Endothelial cell of umbilical vein (primary cell): ENCODE data around the gene SPAG9. TPM values are rescaled to one million over a fixed set of nuclear protein-coding genes. Genes with fewer than 3 reads are reported as not detected.

ENCODE experiments used
- BruUV-seq: library from RNA; stranded (reverse); fragments of 400-500 nt; replicated peaks from 2 replicates; lab custom pipeline; 2021; lab: Mats Ljungman, UMichigan
- CTCF ChIA-PET: fragments of 300-600, 350-600 bp; sonication (Branson Sonifier 250); formaldehyde crosslinking; loops from one replicate; lab custom pipeline; 2021; ENCODE audit warnings: antibody characterized with exemption, inconsistent platforms; lab: Charles Lee
- POLR2A ChIA-PET: fragments of 300-600, 350-600 bp; sonication (Branson Sonifier 250); formaldehyde crosslinking; loops from one replicate; lab custom pipeline; 2021; ENCODE audit warnings: antibody characterized with exemption, inconsistent platforms; lab: Charles Lee
- DNase-seq: peaks from one replicate; pipeline ENCODE4 v3.0.0-alpha.2; 2011; ENCODE audit warnings: low read depth, low spot score
- FAIRE-seq: peaks from 2 replicates; lab custom pipeline; 2011; peaks lifted over from hg19 to GRCh38; lab: Jason Lieb, UNC
- H2AFZ ChIP-seq: 2 replicates; pipeline ENCODE4 v1.6.0; 2012; ENCODE audit warnings: low read depth, low read length, control low read depth, inconsistent platforms
- H3K27ac ChIP-seq: 2 replicates; pipeline ENCODE4 v1.5.1; 2011; ENCODE audit warnings: low read depth, mild to moderate bottlenecking, control low read depth, low read length, moderate library complexity; ENCODE audit not compliant: insufficient read depth
- H3K27me3 ChIP-seq, 2 experiments: 2 replicates each; pipeline versions ENCODE4 v1.6.0 to v1.6.1; 2011; ENCODE audit warnings: low read length in 2 of 2, mixed read lengths in 1 of 2; ENCODE audit not compliant: control insufficient read depth in 2 of 2, insufficient read depth in 2 of 2
- H3K36me3 ChIP-seq, 2 experiments: 2 replicates in 1 of 2; 3 replicates in 1 of 2; pipeline ENCODE4 v1.5.1; 2011; ENCODE audit warnings: low read length in 2 of 2, mild to moderate bottlenecking in 1 of 2, moderate library complexity in 1 of 2; ENCODE audit not compliant: control insufficient read depth in 2 of 2, insufficient read depth in 2 of 2; ENCODE audit errors: extremely low read depth in 1 of 2
- H3K4me1 ChIP-seq: 3 replicates; pipeline ENCODE4 v1.5.1; 2011; ENCODE audit warnings: mild to moderate bottlenecking, low read length; ENCODE audit not compliant: control insufficient read depth, insufficient read depth; ENCODE audit errors: extremely low read depth
- H3K4me2 ChIP-seq: 2 replicates; pipeline ENCODE4 v1.6.1; 2011; ENCODE audit warnings: low read length, control low read depth, mixed read lengths; ENCODE audit not compliant: insufficient read depth
- H3K4me3 ChIP-seq, 3 experiments: fragments of 200-600 bp in 1 of 3; sonication (generic), shearing (Covaris generic) in 1 of 3; replicated peaks in 1 of 3; 2 replicates each; pipeline ENCODE4 v1.5.1; 2011 to 2016; ENCODE audit warnings: control low read depth in 3 of 3, low read length in 3 of 3, mild to moderate bottlenecking in 2 of 3, inconsistent platforms in 1 of 3, low read depth in 1 of 3, moderate library complexity in 1 of 3; ENCODE audit not compliant: insufficient read depth in 1 of 3
- H3K79me2 ChIP-seq: 2 replicates; pipeline ENCODE4 v1.6.0; 2012; ENCODE audit warnings: low read length, inconsistent platforms; ENCODE audit not compliant: control insufficient read depth, insufficient read depth
- H3K9ac ChIP-seq: replicated peaks from 2 replicates; pipeline ENCODE3; 2011; ENCODE audit warnings: low read length, control low read depth; ENCODE audit not compliant: insufficient read depth; ENCODE audit errors: extremely low read depth
- H3K9me1 ChIP-seq: replicated peaks from 3 replicates; pipeline ENCODE4 v1.6.0; 2011; ENCODE audit warnings: mild to moderate bottlenecking, low read length; ENCODE audit not compliant: control insufficient read depth, insufficient read depth; ENCODE audit errors: extremely low read depth
- H3K9me3 ChIP-seq: replicated peaks from 2 replicates; pipeline ENCODE4 v1.5.1; 2012; ENCODE audit warnings: low read length, inconsistent platforms; ENCODE audit not compliant: control insufficient read depth, insufficient read depth
- H4K20me1 ChIP-seq: replicated peaks from 2 replicates; pipeline ENCODE3; 2011; ENCODE audit warnings: mild to moderate bottlenecking, low read length; ENCODE audit not compliant: control insufficient read depth, insufficient read depth; ENCODE audit errors: extremely low read depth
- EZH2 ChIP-seq: IDR thresholded peaks from 2 replicates; pipeline ENCODE4 v1.6.1; 2012; ENCODE audit warnings: borderline replicate concordance, low read depth, mild to moderate bottlenecking, moderate library complexity, low read length, inconsistent platforms; ENCODE audit not compliant: severe bottlenecking
- FOS ChIP-seq: IDR thresholded peaks from 2 replicates; pipeline ENCODE4 v1.6.1; 2011; ENCODE audit warnings: mild to moderate bottlenecking, low read length, moderate library complexity, borderline replicate concordance; ENCODE audit not compliant: insufficient read depth
- GATA2 ChIP-seq: IDR thresholded peaks from 2 replicates; pipeline ENCODE4 v1.7.0; 2011; ENCODE audit warnings: low read depth, mild to moderate bottlenecking, moderate library complexity, mixed read lengths, low read length; ENCODE audit not compliant: insufficient read length, insufficient read depth
- JUN ChIP-seq: IDR thresholded peaks from 2 replicates; pipeline ENCODE4 v1.6.1; 2011; ENCODE audit warnings: borderline replicate concordance, low read depth; ENCODE audit not compliant: insufficient read length, insufficient read depth
- MYC ChIP-seq: IDR thresholded peaks from one replicate; pipeline ENCODE4 v1.6.1; 2011; ENCODE audit warnings: mild to moderate bottlenecking, low read depth, low read length
- POLR2A ChIP-seq: IDR thresholded peaks from 2 replicates; pipeline ENCODE4 v1.6.1; 2012; ENCODE audit warnings: low read depth, mild to moderate bottlenecking, control low read depth, low read length
- POLR2AphosphoS5 ChIP-seq: IDR thresholded peaks from 2 replicates; pipeline ENCODE4 v1.6.1; 2012; ENCODE audit warnings: low read depth, mild to moderate bottlenecking, control low read depth, low read length, moderate library complexity; ENCODE audit not compliant: insufficient read depth
- dilution Hi-C: fragments of 300-500 bp; cut with MboI; formaldehyde crosslinking; loops from one replicate; pipeline ENCODE4 v1.15.0; 2019; ENCODE audit warnings: low sequenced_read_pairs; ENCODE audit not compliant: extremely low pct_ligation_motif_present
- intact Hi-C: fragments of 100-400 bp; cut with micrococcal nuclease; formaldehyde crosslinking; loops from one replicate; pipeline ENCODE4 v1.10.0; 2022
- polyA plus RNA-seq, 4 experiments: library from polyadenylated mRNA; depleted of rRNA in 3 of 4; stranded (reverse) in 3 of 4; unstranded in 1 of 4; fragments of >200 nt; gene quantifications; 2 replicates each; pipeline versions ENCODE4 v1.2.1 to v1.2.3, GENCODE V29; 2011 to 2012; ENCODE audit warnings: missing spikeins in 1 of 4
- total RNA-seq: library from RNA; stranded (reverse); gene quantifications from 2 replicates; pipeline ENCODE4 v1.2.3, GENCODE V29; 2021
- TF ChIP-seq, protein P1 (sequence below), 2 donors: IDR thresholded peaks; 1 replicate in 1 of 2; 2 replicates in 1 of 2; pipeline ENCODE4 v1.5.1; 2011; ENCODE audit warnings: low read length in 2 of 2, mild to moderate bottlenecking in 2 of 2, moderate library complexity in 2 of 2, control low read depth in 1 of 2, inconsistent platforms in 1 of 2, low read depth in 1 of 2; ENCODE audit not compliant: insufficient read depth in 1 of 2; ENCODE audit errors: extremely low read depth in 1 of 2
- TF ChIP-seq, protein P2 (sequence below): IDR thresholded peaks from 2 replicates; pipeline ENCODE4 v1.6.1; 2011; ENCODE audit not compliant: insufficient read depth, insufficient read length

The SPAG9 gene
- total and polyA plus RNA-seq, 2 donors (not counting 3 experiments of a cell fraction or from before 2014, with no cell fraction given): 16.5 to 75.0 TPM

DNA sequence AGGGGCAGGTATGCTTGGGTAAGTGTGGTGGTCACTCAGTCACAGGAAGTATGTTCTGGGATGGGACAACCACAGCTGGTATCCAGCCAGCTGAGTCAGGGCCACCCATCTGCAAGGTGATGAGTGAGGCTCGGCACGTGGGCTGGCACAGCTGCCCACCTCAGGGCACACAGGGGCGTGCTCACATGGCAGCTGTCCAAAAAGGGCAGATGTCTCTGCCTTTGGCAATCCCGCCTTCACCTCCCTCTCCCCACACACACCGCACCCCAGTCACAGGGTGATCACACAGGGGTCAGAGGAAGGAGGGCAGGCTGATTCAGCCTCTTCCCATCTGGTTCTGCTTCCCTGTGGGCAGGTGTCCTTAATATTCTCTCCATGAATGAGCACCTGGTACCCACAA lies 168.7 kb downstream of the SPAG9 start:
- POLR2A ChIA-PET: interaction anchor here (3.8 kb wide), 1 partner anchor 86 kb away, joined by 18 read pairs; the partner anchor contains the start of gene TOB1

More for the DNA sequence above, 168.7 kb downstream of the SPAG9 start:
- no peaks in the 10 kb centered on the region for H3K9me1 ChIP-seq
- no peak overlapping the region for H3K9ac ChIP-seq
- dilution Hi-C loops: no loop called here
- DNase-seq: no peak
- no peaks in the 10 kb centered on the region for H3K27me3 ChIP-seq
- H3K79me2 ChIP-seq: no peaks in the 10 kb centered on the region
- H3K27ac ChIP-seq: no peak overlapping the region
- H3K4me3 ChIP-seq: no peak overlapping the region
- H3K9me3 ChIP-seq: no peaks in the 10 kb centered on the region
- CTCF ChIA-PET: interaction anchor here (1.1 to 12.5 kb wide), 5 partner anchors 88 to 201 kb away, joined by 3 to 343 read pairs (median 9); partner anchors contain the start of genes NME1 and TOB1
- H4K20me1 ChIP-seq: no peaks in the 10 kb centered on the region
- no peak for FAIRE-seq
- TF ChIP-seq JUN (no peak), MYC (no peak), GATA2 (no peak), EZH2 (no peak), POLR2AphosphoS5 (no peak), FOS (no peak), POLR2A (no peak)
- TF ChIP-seq, protein P1, sequence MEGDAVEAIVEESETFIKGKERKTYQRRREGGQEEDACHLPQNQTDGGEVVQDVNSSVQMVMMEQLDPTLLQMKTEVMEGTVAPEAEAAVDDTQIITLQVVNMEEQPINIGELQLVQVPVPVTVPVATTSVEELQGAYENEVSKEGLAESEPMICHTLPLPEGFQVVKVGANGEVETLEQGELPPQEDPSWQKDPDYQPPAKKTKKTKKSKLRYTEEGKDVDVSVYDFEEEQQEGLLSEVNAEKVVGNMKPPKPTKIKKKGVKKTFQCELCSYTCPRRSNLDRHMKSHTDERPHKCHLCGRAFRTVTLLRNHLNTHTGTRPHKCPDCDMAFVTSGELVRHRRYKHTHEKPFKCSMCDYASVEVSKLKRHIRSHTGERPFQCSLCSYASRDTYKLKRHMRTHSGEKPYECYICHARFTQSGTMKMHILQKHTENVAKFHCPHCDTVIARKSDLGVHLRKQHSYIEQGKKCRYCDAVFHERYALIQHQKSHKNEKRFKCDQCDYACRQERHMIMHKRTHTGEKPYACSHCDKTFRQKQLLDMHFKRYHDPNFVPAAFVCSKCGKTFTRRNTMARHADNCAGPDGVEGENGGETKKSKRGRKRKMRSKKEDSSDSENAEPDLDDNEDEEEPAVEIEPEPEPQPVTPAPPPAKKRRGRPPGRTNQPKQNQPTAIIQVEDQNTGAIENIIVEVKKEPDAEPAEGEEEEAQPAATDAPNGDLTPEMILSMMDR (IDR thresholded peaks at IDR 0.05; ENCODE audit: extremely low read depth in 1 of 2, insufficient read depth in 1 of 2, low read depth in 1 of 2, low read length in 2 of 2): no peak
- TF ChIP-seq, protein P2, sequence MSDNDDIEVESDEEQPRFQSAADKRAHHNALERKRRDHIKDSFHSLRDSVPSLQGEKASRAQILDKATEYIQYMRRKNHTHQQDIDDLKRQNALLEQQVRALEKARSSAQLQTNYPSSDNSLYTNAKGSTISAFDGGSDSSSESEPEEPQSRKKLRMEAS: no peak
- intact Hi-C loops: no loop called here
- no peak overlapping the region for H2AFZ ChIP-seq
- H3K4me1 ChIP-seq: peaks cover 7% of the 10 kb centered on the region
- no peak overlapping the region for H3K4me2 ChIP-seq
- no TSS peak for BruUV-seq
- H3K36me3 ChIP-seq: no peaks in the 10 kb centered on the region
